Measurements from ENCODE around the gene CBR1.

The CBR1 gene

GRCh38 chr21:36069713-36070583, at the start of gene CBR1:
TSS of gene CBR1 (plus strand) at chr21:36070024. CDS start at chr21:36070116, 92 bp downstream.
- DNase-seq: peak; percentile 79 to 98 (median 93)

DNA sequence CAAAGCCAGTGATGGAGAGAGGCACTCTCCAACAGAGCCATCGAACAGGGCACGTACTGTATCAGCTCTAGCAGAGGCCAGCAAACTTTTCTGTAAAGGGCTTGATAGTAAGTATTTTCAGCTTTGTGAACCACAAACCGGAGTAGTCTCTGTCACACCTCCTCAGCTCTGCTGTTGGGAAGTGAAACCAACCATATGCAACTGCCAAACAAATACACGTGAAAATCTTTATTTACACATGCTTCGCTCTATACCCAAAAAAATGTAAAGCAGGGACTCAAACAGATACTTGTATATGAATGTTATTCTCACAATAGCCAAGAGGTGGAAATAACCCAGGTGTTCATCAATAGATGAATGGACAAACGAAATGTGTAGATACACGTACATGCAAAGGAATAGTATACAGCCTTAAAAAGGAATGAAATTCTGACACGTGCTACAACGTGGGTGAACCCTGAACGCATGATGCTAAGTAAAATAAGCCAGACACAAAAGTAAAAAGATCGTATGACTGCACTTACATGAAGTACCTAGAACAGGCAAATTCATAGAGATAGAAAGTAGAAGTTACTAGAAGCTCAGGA, 48.5 kb upstream of the CBR1 start:
- no peak for DNase-seq

GRCh38 chr21:36022427-36023091, 47.3 kb upstream of the CBR1 start:
- no peak for DNase-seq

DNA sequence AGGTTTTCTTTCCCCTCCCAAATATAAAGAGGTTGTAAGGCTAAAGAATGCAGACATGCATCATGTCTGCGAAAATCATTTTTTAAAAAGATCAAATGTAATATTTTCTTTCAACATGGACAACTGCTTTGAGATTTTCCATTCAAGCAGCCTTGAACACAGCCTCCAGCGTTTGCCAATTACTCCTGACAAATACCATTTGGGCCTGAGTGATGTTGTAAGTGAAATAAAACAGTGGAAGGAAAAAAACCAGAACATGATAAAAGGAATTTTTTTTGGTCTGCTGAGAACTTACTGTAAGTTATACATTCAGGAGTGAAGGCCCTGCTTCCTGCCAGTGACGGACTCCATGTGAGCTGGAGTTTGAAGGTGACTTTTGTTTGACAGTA, 46.7 kb upstream of the CBR1 start:
- DNase-seq: no peak

- no peak for DNase-seq
Measured at GRCh38 chr21:36024782-36025181, 45.0 kb upstream of the CBR1 start.

DNA sequence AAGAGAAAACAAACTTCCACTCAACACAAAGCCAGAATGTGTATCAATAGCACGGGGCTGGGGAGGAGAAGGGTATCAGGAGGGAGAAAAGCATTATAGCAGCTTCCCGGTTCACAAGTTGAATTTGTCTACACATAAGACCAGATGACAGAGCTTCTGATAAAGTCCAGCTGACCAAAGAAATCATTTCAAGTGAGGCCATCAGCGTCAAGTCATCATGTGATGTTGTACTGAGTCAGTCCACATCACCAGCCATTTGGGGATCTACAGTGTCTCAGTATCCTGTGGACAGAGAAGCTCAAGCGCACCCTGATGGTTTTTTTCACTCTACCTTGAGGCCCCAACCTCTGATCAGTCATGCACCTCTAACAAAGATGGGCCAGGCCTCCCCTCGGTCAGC, 42.5 kb upstream of the CBR1 start:
- no peak for DNase-seq

GRCh38 chr21:36028127-36029069, 41.4 kb upstream of the CBR1 start:
- peak in 47 of 51 donors; percentile 10 to 81 (median 52) for DNase-seq

DNA sequence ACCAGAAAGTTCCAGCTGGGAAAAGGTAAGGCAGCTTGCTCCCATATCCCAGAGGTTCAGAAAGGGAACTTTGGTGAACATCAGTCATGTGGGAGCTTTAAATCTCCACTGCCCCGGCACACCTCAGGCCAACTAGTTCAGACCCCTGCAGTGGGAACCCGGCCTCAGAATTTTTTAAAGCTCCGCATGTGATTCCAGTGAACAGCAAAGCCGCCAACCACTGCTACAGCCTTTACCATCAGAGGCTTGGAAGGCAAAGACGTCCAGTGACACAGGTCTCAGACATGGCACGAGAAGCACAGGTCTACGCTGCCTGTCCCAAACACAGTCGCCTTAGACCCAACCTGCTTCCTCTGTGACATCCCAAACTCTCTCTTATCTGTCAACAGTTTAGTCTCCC, 40.5 kb upstream of the CBR1 start:
- DNase-seq: no peak

DNA sequence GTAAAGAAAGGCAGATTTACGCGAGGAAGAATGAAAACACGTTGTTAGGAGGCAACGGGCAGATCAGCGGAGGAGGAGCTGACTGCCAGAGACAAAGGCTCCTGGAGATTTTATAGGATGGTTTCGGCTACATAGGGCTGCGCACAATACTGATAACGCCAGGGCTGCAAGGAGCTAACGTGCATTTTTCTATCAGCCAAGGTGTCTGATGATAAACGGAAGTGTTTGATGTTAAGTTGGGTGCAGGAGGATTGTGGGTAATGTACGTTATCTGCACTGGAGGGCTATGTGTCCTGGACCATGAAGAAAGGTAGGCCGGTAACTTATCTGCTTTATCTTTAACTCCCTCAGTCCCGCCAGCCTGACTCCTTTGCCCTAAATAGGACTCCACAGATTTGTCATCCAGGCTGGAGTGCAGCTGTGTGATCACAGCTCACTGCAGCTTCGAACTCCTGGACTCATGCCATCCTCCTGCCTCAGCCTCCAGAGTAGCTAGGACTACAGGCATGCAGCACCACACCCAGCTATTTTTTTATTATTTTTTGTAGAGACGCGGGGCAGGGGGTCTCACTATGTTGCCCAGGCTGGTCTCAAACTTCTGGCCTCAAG, 39.1 kb upstream of the CBR1 start:
- DNase-seq: no peak

DNA sequence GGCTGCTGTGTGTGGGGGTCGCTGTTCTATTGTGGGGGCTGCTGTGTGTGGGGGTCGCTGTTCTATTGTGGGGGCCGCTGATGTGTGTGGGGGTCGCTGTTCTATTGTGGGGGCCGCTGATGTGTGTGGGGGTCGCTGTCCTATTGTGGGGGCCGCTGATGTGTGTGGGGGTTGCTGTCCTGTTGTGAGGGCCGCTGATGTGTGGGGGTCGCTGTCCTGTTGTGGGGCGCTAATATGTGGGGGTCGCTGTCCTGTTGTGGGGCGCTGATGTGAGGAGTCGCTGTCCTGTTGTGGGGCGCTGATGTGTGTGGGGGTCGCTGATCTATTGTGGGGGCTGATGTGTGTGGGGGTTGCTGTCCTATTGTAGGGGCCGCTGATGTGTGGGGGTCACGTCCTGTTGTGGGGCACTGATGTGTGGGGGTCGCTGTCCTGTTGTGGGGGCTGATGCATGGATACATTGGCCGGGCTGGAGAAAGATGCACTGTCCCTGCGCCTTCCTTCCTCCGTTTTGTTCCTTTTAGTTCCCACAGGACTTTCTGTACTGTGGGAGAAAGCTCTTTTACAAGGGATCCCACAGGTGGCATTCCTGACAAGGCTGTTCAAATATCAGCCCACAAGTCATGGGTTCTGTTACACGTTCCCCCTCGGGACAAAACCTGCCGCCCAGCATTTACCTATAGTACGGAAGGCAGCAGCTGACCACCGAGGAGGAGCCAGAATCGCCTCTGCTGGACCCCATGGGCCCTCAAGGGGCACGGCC, 37.0 kb upstream of the CBR1 start:
- DNase-seq: no peak

DNA sequence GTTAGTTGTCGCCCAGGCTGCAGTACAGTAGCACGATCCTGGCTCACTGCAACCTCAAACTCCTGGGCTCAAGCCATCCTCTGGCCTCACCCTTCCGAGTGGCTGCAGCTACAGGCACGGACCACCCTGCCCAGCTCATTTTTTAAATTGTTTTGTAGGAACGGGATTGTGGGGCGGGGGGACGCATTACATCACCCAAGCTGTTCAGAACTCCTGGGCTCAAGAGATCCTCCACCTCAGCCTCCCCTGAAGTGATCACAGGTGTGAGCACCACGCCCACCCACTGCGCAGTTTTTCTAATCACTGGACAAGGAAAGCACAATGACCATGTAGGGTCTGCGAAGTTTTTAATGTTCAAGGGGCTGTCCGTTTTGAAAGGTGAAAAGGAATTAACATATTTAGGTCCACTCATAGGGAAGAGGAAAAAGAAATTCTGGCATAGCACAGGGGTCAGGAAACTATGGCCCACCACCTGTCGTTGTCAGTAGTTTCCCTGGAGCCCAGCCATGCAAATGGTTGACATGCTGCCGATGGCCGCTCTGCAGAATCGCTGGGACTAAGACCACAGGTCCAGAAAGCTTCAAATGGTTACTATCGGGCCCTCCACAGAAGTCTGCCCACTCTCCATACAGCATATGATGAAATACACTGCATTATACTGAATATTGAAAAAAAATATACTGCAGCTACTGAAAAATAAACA, 35.5 kb upstream of the CBR1 start:
- DNase-seq: no peak

DNA sequence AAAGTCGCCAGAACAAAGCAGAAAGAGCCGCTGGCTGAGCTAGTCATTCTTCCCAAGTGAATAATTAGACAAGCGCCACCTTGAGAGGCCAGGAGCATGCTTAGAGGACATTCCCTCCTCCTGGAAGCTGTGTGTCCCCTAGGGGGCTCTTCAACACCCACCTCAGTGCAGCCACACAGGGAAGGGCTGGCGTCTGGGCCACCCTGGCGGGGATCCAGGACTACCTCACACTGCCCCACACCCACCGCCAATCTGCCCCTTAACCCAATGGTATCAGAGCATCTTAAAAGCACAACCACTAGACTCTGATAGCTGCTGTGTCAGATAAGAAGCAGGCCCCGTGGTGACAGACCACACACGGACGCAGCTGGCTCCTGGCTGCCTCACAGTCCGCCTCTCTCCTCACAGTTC, 34.4 kb upstream of the CBR1 start:
- DNase-seq: no peak

DNA sequence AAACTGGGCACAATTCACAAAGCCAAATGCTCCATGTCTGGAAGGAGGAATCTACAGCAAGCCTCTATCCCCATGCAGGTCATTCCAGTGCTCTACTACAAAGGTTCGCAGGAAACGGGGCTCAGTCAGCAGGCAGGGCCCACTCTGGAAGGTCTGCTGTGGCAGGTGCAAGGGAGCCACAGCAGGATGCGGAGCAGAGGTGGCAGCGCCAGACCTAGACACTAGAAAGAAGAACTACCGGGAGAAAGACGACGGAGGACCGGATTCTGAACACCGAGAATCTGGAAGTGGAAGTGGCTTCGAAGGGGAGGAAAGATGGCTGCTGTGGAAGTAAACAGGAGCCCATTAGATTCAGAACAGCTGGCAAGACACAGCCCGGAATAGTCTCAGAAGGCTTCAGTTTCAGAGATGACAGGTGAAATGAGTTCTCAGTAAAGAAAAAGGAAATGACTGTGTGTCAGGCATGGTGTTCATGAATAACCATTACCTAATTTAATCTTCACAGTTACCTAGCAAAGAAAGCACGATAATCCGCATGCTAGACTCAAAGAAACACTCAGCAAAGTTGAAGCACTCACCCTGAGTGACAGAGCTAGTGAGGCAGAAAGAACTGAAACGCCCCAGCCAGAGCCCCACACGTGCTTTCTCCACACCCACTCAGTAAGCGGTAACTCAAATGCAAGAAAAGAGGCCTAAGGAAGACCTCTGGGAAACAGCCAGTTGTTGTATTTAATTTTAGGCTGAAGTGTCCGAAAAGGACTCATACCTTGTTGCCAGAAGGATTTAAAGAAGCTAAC, 30.9 kb upstream of the CBR1 start:
- DNase-seq: no peak

DNA sequence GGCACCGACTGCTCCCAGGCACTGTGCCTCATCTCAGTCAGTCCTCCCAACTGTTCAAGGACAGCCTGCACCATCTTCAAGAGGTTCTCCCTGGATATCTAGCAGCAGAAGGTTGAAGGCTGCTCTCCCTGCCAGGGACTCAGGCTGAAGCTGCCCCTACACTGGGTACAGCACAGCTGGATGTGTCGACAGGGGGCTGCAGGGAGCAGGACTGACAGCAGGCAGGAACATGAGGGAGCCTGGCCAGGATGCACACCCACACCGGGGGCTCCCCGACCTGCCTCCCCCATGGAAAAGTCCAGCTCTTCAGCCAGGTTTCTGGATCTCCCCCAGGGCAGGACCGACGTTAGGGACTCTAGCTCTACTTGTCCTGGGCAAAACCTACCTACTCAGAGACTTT, 30.0 kb upstream of the CBR1 start:
- no peak for DNase-seq

GRCh38 chr21:36040389-36040788, 29.4 kb upstream of the CBR1 start:
- DNase-seq: no peak

DNA sequence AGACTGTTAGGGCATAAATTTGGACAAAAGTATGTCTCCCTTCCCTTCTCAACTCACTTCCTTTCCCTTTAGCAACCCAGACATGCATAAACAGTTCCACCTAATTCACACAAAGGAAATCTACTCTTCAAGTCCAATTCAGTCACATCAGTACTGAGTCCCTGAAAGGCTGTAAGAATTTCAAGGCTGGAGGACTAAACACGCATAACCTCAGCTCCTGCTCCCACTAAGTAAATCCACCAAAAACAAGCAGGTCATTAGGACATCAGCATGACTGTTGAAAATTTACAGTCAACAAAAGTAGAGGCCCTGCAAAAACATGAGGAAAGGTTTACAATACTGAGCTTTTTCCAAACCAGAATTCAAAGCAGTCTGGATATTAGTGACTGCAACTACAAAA, 27.9 kb upstream of the CBR1 start:
- no peak for DNase-seq

DNA sequence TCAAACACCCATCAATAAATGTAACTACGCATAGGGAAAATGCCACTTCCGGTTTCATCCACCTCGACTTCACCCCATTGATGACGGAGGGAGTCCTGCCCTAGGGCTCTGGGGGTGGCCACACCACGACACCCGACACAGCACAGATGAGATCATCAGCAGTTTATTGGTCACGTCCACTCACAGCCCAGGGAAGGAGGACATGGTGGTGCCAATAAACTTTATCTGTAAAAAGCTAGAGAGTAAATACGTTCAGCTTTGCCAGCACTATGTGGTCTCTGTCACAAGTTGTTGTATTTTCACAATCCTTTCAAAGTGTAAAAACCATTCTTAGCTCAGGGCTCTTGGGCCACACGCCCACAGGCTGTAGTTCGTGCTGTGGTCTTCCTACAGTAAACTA, 25.8 kb upstream of the CBR1 start:
- DNase-seq: no peak

- DNase-seq: no peak
Measured at GRCh38 chr21:36045993-36046392, 23.8 kb upstream of the CBR1 start.

GRCh38 chr21:36047139-36047538, 22.7 kb upstream of the CBR1 start:
- DNase-seq: peak in 6 of 51 donors; percentile 3 to 22 (median 12)

Data from hypothalamus (tissue), 51 donors.